Neural cell (in vitro differentiated cells): ENCODE results near the gene KRTAP5-8. TPM values are rescaled to one million over a fixed set of nuclear protein-coding genes. Genes with fewer than 3 reads are reported as not detected.

Experiments
- H2AFZ ChIP-seq: fragments of 200-600, 300-800 bp; sonication (generic), shearing (Covaris generic); 2 replicates; pipeline ENCODE4 v1.6.0; 2014; ENCODE audit warnings: low read depth, mild to moderate bottlenecking, antibody characterized with exemption, low read length, moderate library complexity
- H3F3A ChIP-seq: fragments of 200-600 bp; shearing (Covaris generic); 2 replicates; pipeline ENCODE4 v1.6.1; 2016; ENCODE audit warnings: mild to moderate bottlenecking, moderate library complexity, mixed read lengths, antibody characterized with exemption, low read length; ENCODE audit not compliant: insufficient read depth, poor library complexity, severe bottlenecking
- H3K27ac ChIP-seq: fragments of 200-600, 300-800 bp; sonication (generic), shearing (Covaris generic); 2 replicates; pipeline ENCODE4 v1.5.1; 2014; ENCODE audit warnings: mild to moderate bottlenecking, low read length, moderate library complexity
- H3K27me3 ChIP-seq: fragments of 300-800, 200-600 bp; sonication (generic), shearing (Covaris generic); 2 replicates; pipeline ENCODE4 v1.6.0; 2014; ENCODE audit warnings: mild to moderate bottlenecking, low read depth, low read length, moderate library complexity; ENCODE audit not compliant: insufficient read depth
- H3K36me3 ChIP-seq: fragments of 300-800, 200-600 bp; sonication (generic), shearing (Covaris generic); 2 replicates; pipeline ENCODE4 v1.5.1; 2014; ENCODE audit warnings: mild to moderate bottlenecking, antibody characterized with exemption, low read length, moderate library complexity; ENCODE audit not compliant: insufficient read depth
- H3K4me2 ChIP-seq: fragments of 300-800, 200-600 bp; sonication (generic), shearing (Covaris generic); 2 replicates; pipeline ENCODE4 v1.6.0; 2014; ENCODE audit warnings: mild to moderate bottlenecking, low read length
- H3K4me3 ChIP-seq: fragments of 300-800, 200-600 bp; sonication (generic), shearing (Covaris generic); 2 replicates; pipeline ENCODE4 v1.5.1; 2014; ENCODE audit warnings: mild to moderate bottlenecking, low read length, moderate library complexity
- H3K79me2 ChIP-seq: fragments of 200-600 bp; shearing (Covaris generic); replicated peaks from 2 replicates; pipeline ENCODE4 v1.6.0; 2014; ENCODE audit warnings: mild to moderate bottlenecking, low read length, moderate library complexity; ENCODE audit not compliant: insufficient read depth
- H3K9ac ChIP-seq: fragments of 300-800, 200-600 bp; sonication (generic), shearing (Covaris generic); 2 replicates; pipeline ENCODE4 v1.6.1; 2016; ENCODE audit warnings: mild to moderate bottlenecking, low read length, mixed read lengths
- H3K9me2 ChIP-seq: fragments of 200-600 bp; shearing (Covaris generic); 2 replicates; pipeline ENCODE4 v1.6.1; 2016; ENCODE audit warnings: mild to moderate bottlenecking, low read length, mixed read lengths; ENCODE audit not compliant: insufficient read depth
- H3K9me3 ChIP-seq: fragments of 200-600, 300-800 bp; sonication (generic), shearing (Covaris generic); 2 replicates; pipeline ENCODE4 v1.6.1; 2016; ENCODE audit warnings: mild to moderate bottlenecking, mixed run types, low read length, moderate library complexity, mixed read lengths
- H4K20me1 ChIP-seq: fragments of 200-600 bp; shearing (Covaris generic); 2 replicates; pipeline ENCODE4 v1.6.1; 2016; ENCODE audit warnings: mild to moderate bottlenecking, mixed run types; ENCODE audit not compliant: insufficient read depth
- EP300 ChIP-seq: fragments of 450-650 bp; conservative IDR thresholded peaks from 2 replicates; pipeline ENCODE4 v1.6.1; 2014; ENCODE audit warnings: antibody characterized with exemption, mild to moderate bottlenecking, moderate library complexity; ENCODE audit not compliant: poor library complexity, severe bottlenecking
- EZH2 ChIP-seq: fragments of 200-600, 300-800 bp; shearing (Covaris generic), sonication (generic); IDR thresholded peaks from 2 replicates; pipeline ENCODE4 v1.6.1; 2014; ENCODE audit warnings: antibody characterized with exemption, low read length, borderline replicate concordance, mild to moderate bottlenecking; ENCODE audit not compliant: insufficient read depth, poor library complexity, severe bottlenecking
- MXI1 ChIP-seq: fragments of 450-650 bp; conservative IDR thresholded peaks from 2 replicates; pipeline ENCODE4 v1.6.1; 2014; ENCODE audit warnings: antibody characterized with exemption, mild to moderate bottlenecking; ENCODE audit not compliant: poor library complexity, severe bottlenecking
- POLR2AphosphoS5 ChIP-seq: IDR thresholded peaks from 2 replicates; pipeline ENCODE4 v1.6.1; 2012
- RAD21 ChIP-seq: fragments of 450-650 bp; conservative IDR thresholded peaks from 2 replicates; pipeline ENCODE4 v1.6.1; 2014; ENCODE audit warnings: antibody characterized with exemption, mild to moderate bottlenecking, moderate library complexity
- SMC3 ChIP-seq: fragments of 450-650 bp; conservative IDR thresholded peaks from 2 replicates; pipeline ENCODE4 v1.6.1; 2014; ENCODE audit warnings: antibody characterized with exemption, mild to moderate bottlenecking, moderate library complexity; ENCODE audit not compliant: poor library complexity
- TAF1 ChIP-seq: IDR thresholded peaks from 2 replicates; pipeline ENCODE4 v1.6.1; 2012; ENCODE audit warnings: low read depth
- polyA plus RNA-seq: library from polyadenylated mRNA; depleted of rRNA; stranded (reverse); fragments of >200 nt; gene quantifications from 2 replicates; pipeline ENCODE4 v1.2.3, GENCODE V29; 2014
- TF ChIP-seq, protein P1 (sequence below): fragments of 450-650 bp; IDR thresholded peaks from 2 replicates; pipeline ENCODE4 v1.5.1; 2014; ENCODE audit warnings: antibody characterized with exemption, mild to moderate bottlenecking, moderate library complexity; ENCODE audit not compliant: poor library complexity, severe bottlenecking
- TF ChIP-seq, protein P2 (sequence below): IDR thresholded peaks from 2 replicates; pipeline ENCODE4 v1.6.1; 2012; ENCODE audit warnings: borderline replicate concordance

KRTAP5-8 gene
- polyA plus RNA-seq, 1 donor from 2014 or later, result not detected

DNA sequence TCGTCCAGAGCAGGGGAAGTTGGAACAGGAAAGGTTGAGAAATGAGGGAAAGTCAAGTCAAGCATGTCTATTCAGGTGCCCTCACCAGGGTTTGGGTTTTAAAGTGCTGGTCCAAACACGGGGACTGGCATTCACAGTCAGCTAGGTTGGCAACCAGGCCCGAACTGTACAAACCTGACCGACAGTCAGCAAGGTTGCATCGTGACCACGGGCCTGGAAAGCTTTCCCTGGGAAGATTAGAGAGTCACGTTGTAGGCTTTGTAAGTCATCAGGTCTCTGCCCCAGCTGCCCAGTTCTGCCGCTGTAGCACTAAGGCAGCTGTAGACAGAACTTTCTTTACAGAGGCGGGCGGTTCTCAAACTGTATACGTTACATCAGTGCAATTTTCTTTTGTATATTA lies 35.0 kb downstream of the KRTAP5-8 start:
- Histone ChIP-seq H3K36me3 (no peaks in the 10 kb centered on the region), H3F3A (no peaks in the 10 kb centered on the region), H3K27ac (no peak overlapping the region), H2AFZ (no peak overlapping the region), H3K4me3 (no peak overlapping the region), H3K9ac (no peak overlapping the region), H3K4me2 (no peak overlapping the region), H4K20me1 (no peaks in the 10 kb centered on the region), H3K27me3 (no peaks in the 10 kb centered on the region), H3K9me2 (no peaks in the 10 kb centered on the region), H3K79me2 (no peaks in the 10 kb centered on the region), H3K9me3 (no peaks in the 10 kb centered on the region)
- TF ChIP-seq EP300 (no peak), RAD21 (no peak), SMC3 (no peak), TAF1 (no peak), POLR2AphosphoS5 (no peak), EZH2 (no peak), MXI1 (no peak)
- TF ChIP-seq, protein P1, sequence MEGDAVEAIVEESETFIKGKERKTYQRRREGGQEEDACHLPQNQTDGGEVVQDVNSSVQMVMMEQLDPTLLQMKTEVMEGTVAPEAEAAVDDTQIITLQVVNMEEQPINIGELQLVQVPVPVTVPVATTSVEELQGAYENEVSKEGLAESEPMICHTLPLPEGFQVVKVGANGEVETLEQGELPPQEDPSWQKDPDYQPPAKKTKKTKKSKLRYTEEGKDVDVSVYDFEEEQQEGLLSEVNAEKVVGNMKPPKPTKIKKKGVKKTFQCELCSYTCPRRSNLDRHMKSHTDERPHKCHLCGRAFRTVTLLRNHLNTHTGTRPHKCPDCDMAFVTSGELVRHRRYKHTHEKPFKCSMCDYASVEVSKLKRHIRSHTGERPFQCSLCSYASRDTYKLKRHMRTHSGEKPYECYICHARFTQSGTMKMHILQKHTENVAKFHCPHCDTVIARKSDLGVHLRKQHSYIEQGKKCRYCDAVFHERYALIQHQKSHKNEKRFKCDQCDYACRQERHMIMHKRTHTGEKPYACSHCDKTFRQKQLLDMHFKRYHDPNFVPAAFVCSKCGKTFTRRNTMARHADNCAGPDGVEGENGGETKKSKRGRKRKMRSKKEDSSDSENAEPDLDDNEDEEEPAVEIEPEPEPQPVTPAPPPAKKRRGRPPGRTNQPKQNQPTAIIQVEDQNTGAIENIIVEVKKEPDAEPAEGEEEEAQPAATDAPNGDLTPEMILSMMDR, result no peak
- TF ChIP-seq, protein P2, sequence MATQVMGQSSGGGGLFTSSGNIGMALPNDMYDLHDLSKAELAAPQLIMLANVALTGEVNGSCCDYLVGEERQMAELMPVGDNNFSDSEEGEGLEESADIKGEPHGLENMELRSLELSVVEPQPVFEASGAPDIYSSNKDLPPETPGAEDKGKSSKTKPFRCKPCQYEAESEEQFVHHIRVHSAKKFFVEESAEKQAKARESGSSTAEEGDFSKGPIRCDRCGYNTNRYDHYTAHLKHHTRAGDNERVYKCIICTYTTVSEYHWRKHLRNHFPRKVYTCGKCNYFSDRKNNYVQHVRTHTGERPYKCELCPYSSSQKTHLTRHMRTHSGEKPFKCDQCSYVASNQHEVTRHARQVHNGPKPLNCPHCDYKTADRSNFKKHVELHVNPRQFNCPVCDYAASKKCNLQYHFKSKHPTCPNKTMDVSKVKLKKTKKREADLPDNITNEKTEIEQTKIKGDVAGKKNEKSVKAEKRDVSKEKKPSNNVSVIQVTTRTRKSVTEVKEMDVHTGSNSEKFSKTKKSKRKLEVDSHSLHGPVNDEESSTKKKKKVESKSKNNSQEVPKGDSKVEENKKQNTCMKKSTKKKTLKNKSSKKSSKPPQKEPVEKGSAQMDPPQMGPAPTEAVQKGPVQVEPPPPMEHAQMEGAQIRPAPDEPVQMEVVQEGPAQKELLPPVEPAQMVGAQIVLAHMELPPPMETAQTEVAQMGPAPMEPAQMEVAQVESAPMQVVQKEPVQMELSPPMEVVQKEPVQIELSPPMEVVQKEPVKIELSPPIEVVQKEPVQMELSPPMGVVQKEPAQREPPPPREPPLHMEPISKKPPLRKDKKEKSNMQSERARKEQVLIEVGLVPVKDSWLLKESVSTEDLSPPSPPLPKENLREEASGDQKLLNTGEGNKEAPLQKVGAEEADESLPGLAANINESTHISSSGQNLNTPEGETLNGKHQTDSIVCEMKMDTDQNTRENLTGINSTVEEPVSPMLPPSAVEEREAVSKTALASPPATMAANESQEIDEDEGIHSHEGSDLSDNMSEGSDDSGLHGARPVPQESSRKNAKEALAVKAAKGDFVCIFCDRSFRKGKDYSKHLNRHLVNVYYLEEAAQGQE, result no peak

DNA sequence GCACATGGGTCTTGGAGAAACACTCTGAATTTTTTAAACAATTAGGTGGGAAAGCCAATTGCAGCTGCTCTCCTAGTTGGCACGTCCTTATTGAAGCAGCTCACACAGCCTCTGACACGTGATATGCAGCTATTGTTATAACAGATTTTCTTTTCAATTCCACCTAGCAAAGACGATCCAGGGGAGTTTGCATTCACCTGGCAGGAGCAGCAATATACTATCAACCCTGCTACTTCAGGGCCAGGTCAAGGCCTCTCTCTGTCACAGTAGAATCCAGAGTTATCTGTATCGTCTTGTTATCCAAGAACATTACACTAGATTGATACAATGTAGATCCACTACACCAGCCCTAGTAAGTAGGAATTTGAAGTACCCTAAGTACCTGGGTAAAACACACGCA lies 36.6 kb downstream of the KRTAP5-8 start:
- Histone ChIP-seq H3K4me3 (no peak overlapping the region), H3K27ac (no peak overlapping the region), H3K27me3 (no peaks in the 10 kb centered on the region), H2AFZ (no peak overlapping the region), H3K4me2 (no peak overlapping the region), H3K79me2 (no peaks in the 10 kb centered on the region), H3K9ac (no peak overlapping the region), H3F3A (no peaks in the 10 kb centered on the region), H3K36me3 (no peaks in the 10 kb centered on the region), H3K9me2 (no peaks in the 10 kb centered on the region), H4K20me1 (no peaks in the 10 kb centered on the region), H3K9me3 (no peaks in the 10 kb centered on the region)
- TF ChIP-seq SMC3 (no peak), EZH2 (no peak), RAD21 (no peak), POLR2AphosphoS5 (no peak)
- TF ChIP-seq, protein P2, result no peak
